Prostate gland (tissue), 2 donors: Measurements from ENCODE around the gene AP5S1.

Source experiments
- CTCF ChIP-seq, 4 experiments: fragments of 200-600 bp in 2 of 4; fragments of 450-650 bp in 2 of 4; sonication (generic) in 2 of 4; IDR thresholded peaks; 1 replicate in 3 of 4; 2 replicates in 1 of 4; pipeline ENCODE4 v1.5.1; 2016 to 2019; ENCODE audit warnings: antibody characterized with exemption in 4 of 4, mild to moderate bottlenecking in 2 of 4, moderate library complexity in 2 of 4
- POLR2A ChIP-seq: fragments of 450-650 bp; IDR thresholded peaks from one replicate; pipeline ENCODE4 v1.6.1; 2016; ENCODE audit warnings: antibody characterized with exemption, mild to moderate bottlenecking
- POLR2AphosphoS5 ChIP-seq: sonication (generic); formaldehyde crosslinking; IDR thresholded peaks from one replicate; pipeline ENCODE4 v1.6.1; 2017; ENCODE audit warnings: antibody characterized with exemption

GRCh38 chr20:3848565-3848964 lies 28.2 kb downstream of the AP5S1 start:
- TF ChIP-seq CTCF (IDR thresholded peaks at IDR 0.05) (no peak), POLR2A (no peak), POLR2AphosphoS5 (no peak)
